ENCODE results near the gene ATXN7.

The ATXN7 gene

GRCh38 chr3:64039981-64040733, 176.5 kb downstream of the ATXN7 start:
- no peak for TF ChIP-seq CTCF (IDR thresholded peaks at IDR 0.05; ENCODE audit: extremely low read depth, missing control alignments)
- no peak for DNase-seq (ENCODE audit: low spot score)

- TF ChIP-seq CTCF (IDR thresholded peaks at IDR 0.05; ENCODE audit: extremely low read depth, missing control alignments), result no peak
Measured at GRCh38 chr3:64042952-64043351, 179.3 kb downstream of the ATXN7 start.

GRCh38 chr3:64046592-64046991, 182.9 kb downstream of the ATXN7 start:
- no peak for DNase-seq (ENCODE audit: low spot score)
- no peak for TF ChIP-seq CTCF (IDR thresholded peaks at IDR 0.05; ENCODE audit: extremely low read depth, missing control alignments)

More at GRCh38 chr3:64042952-64043351, 179.3 kb downstream of the ATXN7 start:
- no peak for DNase-seq (ENCODE audit: low spot score)

GRCh38 chr3:64046996-64047594, 183.4 kb downstream of the ATXN7 start:
- no peak for DNase-seq (ENCODE audit: low spot score)
- no peak for TF ChIP-seq CTCF (IDR thresholded peaks at IDR 0.05; ENCODE audit: extremely low read depth, missing control alignments)

- no peak for DNase-seq (ENCODE audit: low spot score)
Measured at GRCh38 chr3:64047787-64048186, 184.1 kb downstream of the ATXN7 start.

GRCh38 chr3:64048631-64049061, 185.0 kb downstream of the ATXN7 start:
- no peak for TF ChIP-seq CTCF (IDR thresholded peaks at IDR 0.05; ENCODE audit: extremely low read depth, missing control alignments)

More at GRCh38 chr3:64047787-64048186, 184.1 kb downstream of the ATXN7 start:
- no peak for TF ChIP-seq CTCF (IDR thresholded peaks at IDR 0.05; ENCODE audit: extremely low read depth, missing control alignments)

GRCh38 chr3:64049136-64049535, 185.5 kb downstream of the ATXN7 start:
- no peak for TF ChIP-seq CTCF (IDR thresholded peaks at IDR 0.05; ENCODE audit: extremely low read depth, missing control alignments)
- DNase-seq (ENCODE audit: low spot score), result no peak

More at GRCh38 chr3:64048631-64049061, 185.0 kb downstream of the ATXN7 start:
- no peak for DNase-seq (ENCODE audit: low spot score)

Measured in GM20000 (cell line).